GM19463 (cell line): ENCODE measurements around the gene PTK7.

Source experiments
- ATAC-seq: cut with Tn5 transposase; IDR thresholded peaks from one replicate; pipeline ENCODE4 v1.9.1; 2021; ENCODE audit warnings: mild to moderate bottlenecking, moderate library complexity; ENCODE audit not compliant: unreplicated experiment

The PTK7 gene

GRCh38 chr6:43200541-43200940, 124.4 kb downstream of the PTK7 start:
- no peak for ATAC-seq

- no peak for ATAC-seq
Measured at GRCh38 chr6:43202451-43202850, 126.3 kb downstream of the PTK7 start.

GRCh38 chr6:43203029-43203717, 127.1 kb downstream of the PTK7 start:
- no peak for ATAC-seq

GRCh38 chr6:43203718-43204095, 127.6 kb downstream of the PTK7 start:
- ATAC-seq = no peak

- no peak for ATAC-seq
Measured at GRCh38 chr6:43204271-43205105, 128.4 kb downstream of the PTK7 start.

GRCh38 chr6:43205849-43206248, 129.7 kb downstream of the PTK7 start:
- ATAC-seq = no peak

- no peak for ATAC-seq
Measured at GRCh38 chr6:43207286-43207685, 131.2 kb downstream of the PTK7 start.
